HL-60 (cell line): ENCODE data around the gene SH3PXD2A.

ENCODE experiments used
- DNase-seq, 2 experiments: peaks; one replicate each; pipeline ENCODE4 v3.0.0-alpha.2; 2010 to 2020; ENCODE audit warnings: low read depth in 1 of 2, low spot score in 1 of 2
- H3K27ac ChIP-seq: fragments of 250-450 bp; sonication (Bioruptor Pico); replicated peaks from 2 replicates; pipeline ENCODE4 v1.5.1; 2020; ENCODE audit warnings: mild to moderate bottlenecking, moderate library complexity
- H3K27me3 ChIP-seq: fragments of 250-450 bp; sonication (Bioruptor Pico); 2 replicates; pipeline ENCODE4 v1.5.1; 2021; ENCODE audit warnings: mild to moderate bottlenecking, moderate library complexity; ENCODE audit not compliant: insufficient read depth, poor library complexity, severe bottlenecking
- H3K4me3 ChIP-seq: replicated peaks from 2 replicates; pipeline ENCODE4 v1.5.1; 2011; ENCODE audit warnings: mild to moderate bottlenecking, control low read depth, low read length; ENCODE audit not compliant: insufficient read depth
- GABPA ChIP-seq: IDR thresholded peaks from 2 replicates; pipeline ENCODE4 v1.6.1; 2012; ENCODE audit warnings: low read depth
- POLR2AphosphoS5 ChIP-seq: IDR thresholded peaks from 2 replicates; pipeline ENCODE4 v1.6.1; 2012; ENCODE audit warnings: low read depth
- REST ChIP-seq: IDR thresholded peaks from 2 replicates; pipeline ENCODE4 v1.6.1; 2012; ENCODE audit warnings: low read depth; ENCODE audit not compliant: insufficient replicate concordance
- SPI1 ChIP-seq: IDR thresholded peaks from 2 replicates; pipeline ENCODE4 v1.6.1; 2012; ENCODE audit warnings: low read depth, mild to moderate bottlenecking, borderline replicate concordance
- TF ChIP-seq, protein P1 (sequence below): IDR thresholded peaks from one replicate; pipeline ENCODE4 v1.5.1; 2011; ENCODE audit warnings: low read length, control low read depth, inconsistent platforms; ENCODE audit not compliant: insufficient read depth

Gene SH3PXD2A

DNA sequence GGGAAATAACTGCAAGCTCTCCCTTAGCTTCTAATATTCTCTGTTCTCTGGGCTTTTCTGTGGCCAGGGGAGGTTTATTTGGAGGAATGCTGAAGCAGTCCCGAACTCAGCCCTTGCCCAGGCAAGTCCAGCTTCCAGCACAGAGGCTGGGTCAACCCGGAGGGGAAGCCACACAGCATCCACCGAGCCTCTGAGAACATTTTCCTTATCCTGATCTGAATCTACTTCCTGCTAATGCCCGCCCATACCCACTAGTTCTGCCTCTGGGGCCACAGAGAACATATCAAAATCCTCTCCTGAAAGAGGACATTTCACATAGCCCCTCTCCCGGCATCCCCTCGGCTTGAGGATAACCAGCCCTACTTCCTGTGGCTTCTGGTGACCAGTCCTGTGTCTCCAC is 31.1 kb downstream of the SH3PXD2A start:
- Histone ChIP-seq H3K4me3 (no peak overlapping the region), H3K27ac (no peak overlapping the region), H3K27me3 (no peaks in the 10 kb centered on the region)
- TF ChIP-seq POLR2AphosphoS5 (no peak), GABPA (no peak), SPI1 (no peak), REST (no peak)
- TF ChIP-seq, protein P1, sequence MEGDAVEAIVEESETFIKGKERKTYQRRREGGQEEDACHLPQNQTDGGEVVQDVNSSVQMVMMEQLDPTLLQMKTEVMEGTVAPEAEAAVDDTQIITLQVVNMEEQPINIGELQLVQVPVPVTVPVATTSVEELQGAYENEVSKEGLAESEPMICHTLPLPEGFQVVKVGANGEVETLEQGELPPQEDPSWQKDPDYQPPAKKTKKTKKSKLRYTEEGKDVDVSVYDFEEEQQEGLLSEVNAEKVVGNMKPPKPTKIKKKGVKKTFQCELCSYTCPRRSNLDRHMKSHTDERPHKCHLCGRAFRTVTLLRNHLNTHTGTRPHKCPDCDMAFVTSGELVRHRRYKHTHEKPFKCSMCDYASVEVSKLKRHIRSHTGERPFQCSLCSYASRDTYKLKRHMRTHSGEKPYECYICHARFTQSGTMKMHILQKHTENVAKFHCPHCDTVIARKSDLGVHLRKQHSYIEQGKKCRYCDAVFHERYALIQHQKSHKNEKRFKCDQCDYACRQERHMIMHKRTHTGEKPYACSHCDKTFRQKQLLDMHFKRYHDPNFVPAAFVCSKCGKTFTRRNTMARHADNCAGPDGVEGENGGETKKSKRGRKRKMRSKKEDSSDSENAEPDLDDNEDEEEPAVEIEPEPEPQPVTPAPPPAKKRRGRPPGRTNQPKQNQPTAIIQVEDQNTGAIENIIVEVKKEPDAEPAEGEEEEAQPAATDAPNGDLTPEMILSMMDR, result no peak
- DNase-seq, result peak in 1 of 2 experiments; percentile 9

GRCh38 chr10:103823706-103824272 is 31.6 kb downstream of the SH3PXD2A start:
- Histone ChIP-seq H3K27me3 (no peaks in the 10 kb centered on the region), H3K27ac (no peak overlapping the region), H3K4me3 (no peak overlapping the region)
- no peak for DNase-seq
- TF ChIP-seq, protein P1, result no peak
- TF ChIP-seq SPI1 (no peak), POLR2AphosphoS5 (no peak), GABPA (no peak), REST (no peak)

DNA sequence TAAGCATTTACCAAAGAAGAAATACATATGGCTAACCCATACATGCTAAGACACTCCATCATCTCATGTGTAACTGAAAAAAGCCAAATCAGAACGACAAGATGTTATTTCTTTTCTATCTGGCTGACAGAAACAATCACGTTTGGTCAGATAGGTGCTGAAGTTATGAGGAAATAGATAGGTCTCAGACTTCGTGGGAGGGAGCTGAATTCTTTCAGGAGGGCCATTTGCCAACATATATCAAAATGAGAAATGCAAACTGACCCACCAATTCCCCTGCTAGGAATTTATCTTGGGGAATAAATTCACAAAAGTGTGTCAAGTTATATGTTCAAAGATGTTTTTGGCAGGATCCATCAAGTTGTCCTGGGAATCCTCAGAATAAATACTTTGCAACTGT is 32.6 kb downstream of the SH3PXD2A start:
- Histone ChIP-seq H3K27me3 (no peaks in the 10 kb centered on the region), H3K27ac (no peak overlapping the region), H3K4me3 (no peak overlapping the region)
- DNase-seq, result no peak
- TF ChIP-seq, protein P1, result no peak
- TF ChIP-seq GABPA, result no peak
- no peak for TF ChIP-seq SPI1
- TF ChIP-seq POLR2AphosphoS5, result no peak
- TF ChIP-seq REST, result no peak
